HG02759 (cell line): Measurements from ENCODE around the gene PTPRA.
A peak's percentile ranks its signal among the peaks of the same experiment; 100 is the strongest.

Experiments used
- ATAC-seq: cut with Tn5 transposase; IDR thresholded peaks from one replicate; pipeline ENCODE4 v1.9.1; 2021; ENCODE audit warnings: mild to moderate bottlenecking, moderate library complexity; ENCODE audit not compliant: unreplicated experiment

The PTPRA gene

DNA sequence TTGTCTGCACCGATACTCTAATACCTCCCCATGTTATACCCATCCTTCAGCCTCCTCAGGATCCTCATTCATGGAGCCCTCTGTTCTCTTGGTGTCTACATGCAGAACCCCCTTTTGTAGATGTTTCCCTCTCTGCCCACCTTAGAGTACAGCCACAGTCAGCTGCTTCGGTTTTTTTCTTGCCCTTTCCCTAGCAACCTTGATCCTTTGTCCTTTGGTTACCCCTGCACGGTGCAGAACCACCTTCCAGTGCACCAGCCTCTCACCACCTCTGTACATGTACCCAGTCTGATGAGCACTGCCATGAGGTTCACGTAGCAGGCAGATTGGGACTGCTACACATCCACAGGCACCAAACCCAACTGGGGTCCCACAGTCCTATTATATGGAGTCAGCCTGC, 25.5 kb upstream of the PTPRA start:
- ATAC-seq = no peak

DNA sequence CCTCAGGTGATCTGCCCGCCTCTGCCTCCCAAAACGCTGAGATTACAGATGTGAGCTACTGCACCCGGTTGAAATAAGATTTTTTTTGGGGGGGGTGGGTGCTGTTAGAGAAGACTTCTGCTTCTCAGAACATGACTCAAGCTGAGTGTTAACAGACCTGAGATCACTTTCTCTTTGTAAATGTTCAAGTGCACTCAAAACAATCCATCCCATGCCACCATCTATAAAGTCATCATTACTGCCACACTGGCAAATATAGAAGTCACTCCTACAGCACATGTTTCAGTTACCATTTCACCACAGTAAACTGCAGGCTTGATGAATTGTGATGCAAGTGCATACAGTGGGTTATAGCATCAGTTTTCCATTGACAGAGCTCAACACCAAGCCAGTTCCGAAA, 23.8 kb upstream of the PTPRA start:
- no peak for ATAC-seq

DNA sequence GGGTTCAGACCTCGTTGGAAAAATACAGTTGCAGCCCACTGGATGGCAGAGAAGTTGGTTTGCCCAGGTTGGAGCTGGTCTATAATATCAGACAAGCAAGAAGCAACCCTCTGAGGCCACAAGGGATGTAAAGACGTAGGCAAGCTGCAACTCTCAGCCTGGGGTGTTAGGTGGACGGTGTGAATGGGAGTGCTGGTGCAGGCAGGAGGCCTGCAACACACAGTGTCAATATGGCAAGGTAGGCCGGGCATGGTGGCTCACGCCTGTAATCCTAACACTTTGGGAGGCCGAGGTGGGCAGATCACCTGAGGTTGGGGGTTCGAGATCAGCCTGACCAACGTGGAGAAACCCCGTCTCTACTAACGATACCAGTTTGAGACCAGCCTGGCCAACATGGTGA, 22.2 kb upstream of the PTPRA start:
- ATAC-seq = no peak

DNA sequence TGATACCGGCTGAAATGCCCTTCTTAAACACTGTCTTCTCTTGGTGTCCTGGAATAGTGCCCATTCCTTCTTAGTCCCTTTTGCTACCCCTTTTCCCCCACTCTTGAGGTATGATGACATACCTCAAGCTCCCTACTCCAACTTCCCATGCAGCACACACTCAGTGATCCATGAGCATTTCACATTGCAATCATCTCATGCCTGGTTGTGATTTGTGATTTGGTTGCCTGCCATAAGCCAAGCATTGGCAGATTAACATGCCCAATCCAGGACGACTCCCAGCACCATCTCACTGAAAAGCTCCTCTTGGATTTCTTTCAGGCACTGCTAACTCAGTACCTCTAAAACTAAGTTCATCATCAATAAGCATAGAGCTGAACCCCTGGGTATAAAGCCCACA, 14.7 kb upstream of the PTPRA start:
- no peak for ATAC-seq

DNA sequence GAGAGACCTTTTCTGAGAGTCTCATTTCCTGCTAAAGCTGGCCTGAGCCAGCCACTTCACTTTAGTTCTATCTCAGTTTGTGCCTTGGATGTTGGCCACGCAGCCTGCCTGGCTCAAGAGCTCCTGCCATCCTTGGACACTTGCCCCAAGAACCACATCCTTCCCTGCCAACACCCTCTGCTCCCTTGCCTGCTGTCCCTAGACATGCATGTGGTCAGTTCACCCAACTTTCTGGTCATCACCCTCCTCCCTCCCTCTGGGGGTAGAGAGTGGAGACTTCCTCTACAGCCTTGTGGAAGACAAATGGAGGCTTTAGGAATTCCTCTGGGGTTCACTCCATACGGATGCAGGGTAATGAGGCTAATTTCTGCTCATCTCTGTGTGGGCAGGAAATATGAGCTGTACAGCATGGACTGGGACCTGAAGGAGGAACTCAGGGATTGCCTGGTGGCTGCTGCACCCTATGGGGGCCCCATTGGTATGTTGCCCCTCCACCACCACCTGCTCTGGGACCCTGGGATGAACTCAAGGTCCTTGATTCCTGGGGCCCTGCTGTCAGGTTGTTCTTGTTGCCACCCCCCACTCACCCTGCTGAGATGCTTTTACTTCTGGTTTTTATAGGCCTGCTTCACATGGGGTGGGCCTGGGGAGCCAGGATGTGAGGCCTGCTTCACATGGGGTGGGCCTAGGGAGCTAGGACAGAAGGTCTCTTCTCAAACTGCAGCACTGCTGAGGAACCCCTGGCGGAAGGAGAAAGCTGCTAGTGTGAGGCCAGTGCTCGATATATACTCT, 13.8 kb upstream of the PTPRA start:
- ATAC-seq = no peak

GRCh38 chr20:2864626-2865025, 8.7 kb upstream of the PTPRA start:
- no peak for ATAC-seq

- no peak for ATAC-seq
Measured at GRCh38 chr20:2865101-2865500, 8.2 kb upstream of the PTPRA start.

DNA sequence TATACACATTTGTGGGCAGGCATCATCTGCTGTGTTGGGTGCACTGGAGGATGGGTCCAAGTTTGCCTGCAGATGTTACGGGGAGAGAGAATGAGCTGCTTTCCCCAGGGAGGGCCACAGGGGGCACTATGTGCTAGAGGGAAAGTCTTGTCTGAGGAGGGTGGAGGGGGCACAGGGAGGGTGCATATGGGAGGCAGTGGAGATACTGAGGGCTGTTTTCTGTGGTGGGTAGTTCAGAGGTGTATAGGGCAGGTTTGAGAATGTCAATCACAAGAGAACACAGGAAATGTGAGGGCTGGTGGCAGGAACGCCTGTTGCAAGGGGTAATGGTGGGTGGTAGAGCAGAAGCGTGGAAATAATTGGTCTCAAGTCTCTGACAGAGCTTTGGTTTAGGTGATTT, 7.7 kb upstream of the PTPRA start:
- ATAC-seq = no peak

GRCh38 chr20:2866236-2866635, 7.0 kb upstream of the PTPRA start:
- no peak for ATAC-seq

DNA sequence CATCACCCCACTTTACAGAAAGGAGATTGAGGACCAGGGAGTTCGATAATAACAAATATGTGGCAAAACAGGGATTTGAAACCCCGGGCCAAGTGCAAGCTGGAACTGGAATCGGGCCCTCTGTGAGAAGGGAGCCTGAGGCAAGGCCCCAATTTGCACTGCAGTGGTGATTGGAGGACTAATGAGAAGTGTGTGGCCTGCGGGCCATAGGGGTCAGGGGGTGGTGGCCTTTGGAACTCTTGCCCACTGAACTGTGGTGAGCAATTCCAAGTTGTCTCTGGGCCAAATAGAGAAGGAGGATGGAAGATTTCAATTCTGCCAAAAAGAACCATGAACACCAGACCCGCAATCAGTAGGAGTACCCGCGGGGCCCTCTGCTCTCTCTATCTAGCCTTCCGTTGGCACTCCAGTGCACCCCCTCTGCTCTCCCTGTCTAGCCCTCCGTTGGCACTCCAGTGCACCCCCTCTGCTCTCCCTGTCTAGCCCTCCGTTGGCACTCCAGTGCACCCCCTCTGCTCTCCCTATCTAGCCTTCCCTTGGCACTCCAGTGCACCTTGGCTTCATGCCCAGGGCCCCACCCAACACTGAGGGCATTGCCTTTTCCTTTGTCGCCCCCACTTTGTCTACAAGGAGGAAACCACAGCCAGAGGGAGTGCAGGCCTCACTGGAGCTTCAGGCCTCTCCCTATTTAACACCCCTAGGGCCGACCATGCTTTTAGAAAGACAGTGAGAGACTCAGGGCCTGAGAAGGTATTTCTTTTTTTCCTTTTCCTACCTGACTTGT, 6.0 kb upstream of the PTPRA start:
- no peak for ATAC-seq

GRCh38 chr20:2869381-2869780, 3.9 kb upstream of the PTPRA start:
- no peak for ATAC-seq

DNA sequence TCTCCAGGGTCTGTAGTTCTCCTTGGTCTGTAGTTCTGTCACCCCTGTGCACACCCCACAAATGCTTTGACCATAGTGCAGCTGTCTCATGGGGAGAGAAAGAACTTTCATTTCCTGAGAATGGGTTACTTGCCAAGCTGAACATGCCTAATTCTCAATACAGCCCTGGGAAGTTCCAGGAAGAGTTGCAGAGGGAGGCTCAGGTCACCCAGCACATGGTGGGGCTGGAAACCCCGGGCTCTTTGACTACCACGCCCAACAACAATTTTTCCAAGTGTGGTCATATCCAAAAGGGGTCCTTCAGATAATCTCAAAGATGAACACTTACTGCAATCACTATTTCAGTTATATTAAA, 2.2 kb upstream of the PTPRA start:
- no peak for ATAC-seq

DNA sequence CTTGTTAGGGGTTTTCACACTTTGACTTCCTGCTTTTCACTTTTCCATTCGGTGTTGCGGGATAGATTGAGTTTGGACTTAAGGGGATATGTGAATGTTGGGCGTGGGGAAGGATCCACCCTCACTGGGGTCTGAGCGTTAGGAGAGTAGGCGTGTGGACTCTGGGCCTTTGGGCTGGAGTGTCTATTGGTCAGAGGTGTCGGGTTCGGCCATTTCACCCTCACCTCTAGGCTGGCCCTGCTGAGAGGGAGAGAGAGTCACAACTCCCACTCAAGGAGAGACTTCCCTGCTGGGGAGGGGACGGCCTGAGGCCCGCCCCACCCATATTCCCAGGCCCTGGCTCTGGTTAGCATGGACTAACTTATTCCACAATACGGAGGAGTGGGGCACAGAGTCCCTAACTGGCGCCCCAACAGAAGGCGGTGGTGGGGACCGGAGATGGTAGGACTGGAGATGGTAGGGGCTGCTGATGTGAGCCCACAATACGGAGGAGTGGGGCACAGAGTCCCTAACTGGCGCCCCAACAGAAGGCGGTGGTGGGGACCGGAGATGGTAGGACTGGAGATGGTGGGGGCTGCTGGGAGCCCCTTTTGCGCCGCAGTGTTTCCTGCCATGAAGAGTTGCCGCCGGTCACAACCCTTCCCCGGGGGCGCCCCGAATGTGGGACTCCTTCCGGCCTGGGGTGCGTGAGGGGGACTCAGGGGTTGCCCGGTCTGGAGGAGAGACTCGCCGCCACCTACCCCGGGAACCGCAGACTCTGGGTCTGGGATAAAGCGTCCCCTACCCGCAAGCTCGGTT, 1.4 kb upstream of the PTPRA start:
- peak; percentile 1 for ATAC-seq

- ATAC-seq = peak; percentile 35
Measured at GRCh38 chr20:2872459-2873009, 747 bp upstream of the PTPRA start.

- ATAC-seq = peak; percentile 49
Measured at GRCh38 chr20:2873747-2874041, 413 bp downstream of the PTPRA start.

DNA sequence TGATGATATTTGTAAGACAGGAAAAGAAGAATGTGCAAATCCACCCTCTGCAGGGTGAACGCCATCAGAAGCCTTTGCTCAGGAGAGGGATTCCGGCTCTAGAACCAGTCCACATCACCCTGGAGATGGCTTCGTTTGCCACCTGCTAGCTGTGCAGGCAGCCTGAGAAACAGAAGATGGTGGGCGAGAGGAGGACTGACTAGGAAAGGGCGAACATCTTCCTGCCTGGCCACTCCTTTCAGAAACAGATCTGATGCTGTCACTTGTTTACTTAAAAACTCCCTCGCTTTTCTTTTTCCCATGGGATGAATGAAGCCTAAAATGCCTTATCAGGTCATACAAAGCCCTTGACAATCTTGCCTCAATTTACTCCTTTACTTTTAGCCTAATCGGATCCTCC, 1.2 kb downstream of the PTPRA start:
- ATAC-seq = no peak

GRCh38 chr20:2875690-2876203, 2.5 kb downstream of the PTPRA start:
- ATAC-seq = no peak

DNA sequence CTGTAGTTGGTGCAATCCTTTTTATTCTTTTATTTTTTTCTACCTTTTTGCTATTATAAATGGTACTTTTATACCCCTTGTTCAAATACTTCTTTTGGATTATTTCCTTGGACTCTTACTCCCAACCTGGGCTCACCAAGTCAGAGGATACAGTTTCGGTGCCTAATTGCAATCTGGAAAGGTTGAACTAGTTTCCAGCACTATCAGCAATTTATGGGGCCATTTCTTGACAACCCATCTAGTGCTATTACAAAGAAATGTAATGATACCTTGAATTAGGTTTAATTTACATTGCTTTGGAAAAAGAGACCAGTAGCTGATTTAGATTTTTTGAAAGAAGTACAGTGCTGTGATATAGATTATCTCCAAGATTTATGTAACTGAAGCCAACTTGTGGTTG, 5.2 kb downstream of the PTPRA start:
- ATAC-seq = no peak

DNA sequence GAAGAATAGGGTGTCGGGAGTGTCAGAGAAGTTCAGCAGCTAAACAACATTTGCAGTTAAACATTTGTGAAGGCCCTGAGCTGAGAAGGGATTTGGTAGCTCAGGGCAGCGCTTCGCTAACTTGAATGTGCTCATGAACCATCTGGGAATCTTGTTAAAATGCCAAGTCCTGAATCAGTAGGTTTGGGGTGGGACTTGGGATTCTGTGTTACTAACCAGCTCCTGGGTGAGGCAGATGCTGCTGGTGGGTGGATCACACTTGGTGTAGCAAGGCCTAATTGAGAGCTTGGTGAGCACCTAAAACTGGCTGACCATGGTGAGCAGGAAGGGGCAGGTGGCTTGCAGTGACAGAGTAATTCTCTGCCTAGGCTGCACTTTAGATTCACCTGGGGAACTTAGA, 5.9 kb downstream of the PTPRA start:
- ATAC-seq = no peak

GRCh38 chr20:2880650-2881049, 7.4 kb downstream of the PTPRA start:
- no peak for ATAC-seq
